GM13977 (cell line): ENCODE results near the gene BNC1.

ENCODE experiments used
- DNase-seq: peaks from one replicate; pipeline ENCODE4 v3.0.0; 2012; ENCODE audit warnings: low spot score
- CTCF ChIP-seq: IDR thresholded peaks from 2 replicates; pipeline ENCODE4 v1.5.1; 2012; ENCODE audit warnings: mild to moderate bottlenecking, control low read depth; ENCODE audit not compliant: insufficient read depth; ENCODE audit errors: extremely low read depth, missing control alignments
- in situ Hi-C: fragments of 300-500 bp; cut with MboI; formaldehyde crosslinking; loops from one replicate; pipeline ENCODE4 v1.12.0; 2022; ENCODE audit warnings: low sequenced_read_pairs, low pct_unique_long_range_greater_than_20kb, mixed read lengths, inconsistent platforms; ENCODE audit not compliant: unreplicated experiment

BNC1 gene

GRCh38 chr15:83310521-83311456 lies 26.3 kb upstream of the BNC1 start:
- in situ Hi-C loops: no loop called here
- no peak for TF ChIP-seq CTCF
- no peak for DNase-seq

- TF ChIP-seq CTCF: no peak
- DNase-seq: no peak
- in situ Hi-C loops: no loop called here
Measured at GRCh38 chr15:83308671-83309070, 24.2 kb upstream of the BNC1 start.

- DNase-seq: no peak
- no peak for TF ChIP-seq CTCF
- in situ Hi-C loops: no loop called here
Measured at GRCh38 chr15:83306561-83306960, 22.1 kb upstream of the BNC1 start.

GRCh38 chr15:83305704-83306291 lies 21.3 kb upstream of the BNC1 start:
- in situ Hi-C loops: no loop called here
- DNase-seq: no peak
- no peak for TF ChIP-seq CTCF

- no peak for DNase-seq
- TF ChIP-seq CTCF: no peak
- in situ Hi-C loops: no loop called here
Measured at GRCh38 chr15:83304861-83305703, 20.6 kb upstream of the BNC1 start.

GRCh38 chr15:83303535-83303934 lies 19.1 kb upstream of the BNC1 start:
- no peak for DNase-seq
- in situ Hi-C loops: no loop called here
- TF ChIP-seq CTCF: no peak
